KMS-11 (cell line): ENCODE measurements around the gene CNNM3.
"Not testable (repeated sequence)": the region's sequence is repeated elsewhere in the genome, so short reads cannot be mapped to it uniquely, and the experiment has no call there.

Experiments
- H2AFZ ChIP-seq: fragments of 200-600 bp; sonication (generic); 2 replicates; pipeline ENCODE4 v1.6.1; 2016; ENCODE audit warnings: antibody characterized with exemption, mixed run types, low read depth
- H3K27ac ChIP-seq: fragments of 200-600 bp; sonication (generic); 2 replicates; pipeline ENCODE4 v1.6.1; 2016; ENCODE audit warnings: mild to moderate bottlenecking, mixed run types
- H3K27me3 ChIP-seq: fragments of 200-600 bp; sonication (generic); 2 replicates; pipeline ENCODE4 v1.6.1; 2017; ENCODE audit warnings: mild to moderate bottlenecking, low read depth, mixed run types, moderate library complexity; ENCODE audit not compliant: insufficient read depth
- H3K36me3 ChIP-seq: fragments of 200-600 bp; sonication (generic); 2 replicates; pipeline ENCODE4 v1.6.1; 2017; ENCODE audit warnings: mild to moderate bottlenecking, mixed run types; ENCODE audit not compliant: insufficient read depth
- H3K4me1 ChIP-seq: fragments of 200-600 bp; sonication (generic); 2 replicates; pipeline ENCODE4 v1.6.1; 2016; ENCODE audit warnings: mild to moderate bottlenecking, low read depth, mixed run types; ENCODE audit not compliant: poor library complexity, severe bottlenecking
- H3K4me2 ChIP-seq: fragments of 200-600 bp; sonication (generic); 2 replicates; pipeline ENCODE4 v1.7.0; 2016; ENCODE audit warnings: mild to moderate bottlenecking, mixed run types
- H3K4me3 ChIP-seq: fragments of 200-600 bp; sonication (generic); IDR thresholded peaks from 2 replicates; pipeline ENCODE4 v1.6.1; 2017; ENCODE audit warnings: low read depth, low read length, mixed read lengths; ENCODE audit not compliant: insufficient read depth
- H3K79me2 ChIP-seq: fragments of 200-600 bp; sonication (generic); 2 replicates; pipeline ENCODE4 v1.6.1; 2016; ENCODE audit warnings: low read depth, mixed run types; ENCODE audit not compliant: insufficient read depth
- H3K9ac ChIP-seq: fragments of 200-600 bp; sonication (generic); 2 replicates; pipeline ENCODE4 v1.6.1; 2016; ENCODE audit warnings: mild to moderate bottlenecking, mixed run types
- H4K20me1 ChIP-seq: fragments of 200-600 bp; sonication (generic); 2 replicates; pipeline ENCODE4 v1.6.1; 2016; ENCODE audit warnings: mild to moderate bottlenecking, mixed run types; ENCODE audit not compliant: insufficient read depth
- CTCF ChIP-seq: fragments of 200-600 bp; sonication (generic); conservative IDR thresholded peaks from 2 replicates; pipeline ENCODE4 v1.6.1; 2017; ENCODE audit warnings: low read depth, mild to moderate bottlenecking, antibody characterized with exemption, low read length, moderate library complexity, mixed read lengths

Gene CNNM3

DNA sequence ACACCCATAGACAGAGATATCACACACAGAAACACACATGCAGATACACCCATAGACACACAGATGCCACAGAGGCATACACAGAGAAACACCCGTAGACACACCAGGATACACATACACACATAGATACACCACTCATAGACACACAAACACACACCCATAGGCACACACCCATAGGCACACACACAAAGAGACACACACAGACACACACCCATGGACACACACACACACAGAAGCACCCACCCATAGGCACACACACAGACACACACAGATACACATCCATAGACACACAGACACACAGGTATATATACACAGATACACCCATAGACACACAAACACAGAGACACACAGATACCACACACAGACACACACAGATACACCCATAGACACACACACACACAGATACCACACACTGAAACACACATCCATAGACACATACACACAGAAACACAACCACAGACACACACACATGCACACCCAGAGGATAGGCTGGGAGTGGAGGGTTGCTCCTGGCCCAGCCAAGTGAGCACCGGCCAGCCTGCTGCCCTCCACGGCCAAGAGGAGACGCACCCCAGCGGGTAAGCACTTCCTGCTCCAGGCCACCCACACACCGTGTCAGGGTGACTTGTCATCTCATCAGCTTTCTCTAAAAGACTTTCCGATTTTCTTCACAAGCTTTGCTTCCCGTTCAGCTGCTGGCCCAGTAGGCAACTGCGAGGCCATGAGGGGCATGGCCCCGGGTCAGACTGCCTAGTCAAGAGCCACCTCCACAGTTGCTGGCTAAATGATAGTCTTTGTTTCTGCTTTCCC lies 14.1 kb upstream of the CNNM3 start:
- Histone ChIP-seq H3K4me3 (no peak overlapping the region), H3K79me2 (no peaks in the 10 kb centered on the region), H3K4me2 (no peak overlapping the region), H2AFZ (no peak overlapping the region), H3K36me3 (no peaks in the 10 kb centered on the region), H3K27me3 (no peaks in the 10 kb centered on the region), H3K9ac (no peak overlapping the region), H4K20me1 (no peaks in the 10 kb centered on the region), H3K27ac (no peak overlapping the region), H3K4me1 (no peaks in the 10 kb centered on the region)
- TF ChIP-seq CTCF = no peak

DNA sequence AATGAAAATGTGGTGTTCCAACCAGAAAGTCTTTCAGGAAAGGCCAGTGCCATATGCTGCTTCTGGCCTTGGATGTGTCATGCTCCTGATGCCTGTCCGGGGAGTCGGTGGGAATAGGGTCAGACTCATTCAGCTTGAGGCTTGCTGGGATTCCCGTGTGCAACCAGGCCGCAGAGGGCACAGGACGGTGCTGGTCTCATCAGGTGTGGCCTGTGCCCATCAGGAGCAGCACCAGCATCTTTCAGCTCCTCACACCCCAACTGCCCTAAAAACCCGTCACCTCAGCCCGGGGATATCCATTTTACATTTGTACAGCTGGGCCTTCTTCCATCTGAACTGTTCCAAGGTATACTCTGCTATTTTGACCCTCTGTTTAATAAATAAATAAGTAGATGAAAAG lies 13.3 kb upstream of the CNNM3 start:
- Histone ChIP-seq H3K79me2 (no peaks in the 10 kb centered on the region), H3K4me3 (no peak overlapping the region), H3K9ac (no peak overlapping the region), H3K36me3 (no peaks in the 10 kb centered on the region), H4K20me1 (no peaks in the 10 kb centered on the region), H3K4me2 (no peak overlapping the region), H3K27ac (no peak overlapping the region), H3K4me1 (no peaks in the 10 kb centered on the region), H2AFZ (no peak overlapping the region), H3K27me3 (no peaks in the 10 kb centered on the region)
- no peak for TF ChIP-seq CTCF

DNA sequence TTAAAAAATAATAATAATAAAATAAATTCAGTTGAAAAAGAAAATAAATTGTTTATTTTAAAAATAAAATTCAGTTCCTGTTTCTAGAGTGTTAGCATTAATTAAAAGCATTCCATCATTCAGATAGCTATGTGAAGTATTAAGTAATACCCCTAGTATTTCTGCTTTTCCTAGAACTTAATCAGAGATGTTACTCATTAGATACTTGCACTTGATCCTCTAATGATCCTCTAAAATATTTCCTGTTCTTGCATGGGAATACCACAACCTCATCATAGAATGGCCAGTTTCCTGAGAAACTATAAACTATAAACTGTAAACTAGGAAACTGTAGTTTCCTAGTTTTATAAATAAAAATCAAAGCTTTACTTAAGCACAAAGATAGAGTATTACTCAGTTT lies 11.1 kb upstream of the CNNM3 start:
- Histone ChIP-seq H3K36me3 (no peaks in the 10 kb centered on the region), H2AFZ (no peak overlapping the region), H3K9ac (no peak overlapping the region), H3K27me3 (no peaks in the 10 kb centered on the region), H3K27ac (no peak overlapping the region), H3K4me1 (no peaks in the 10 kb centered on the region), H3K4me3 (no peak overlapping the region), H3K4me2 (no peak overlapping the region), H4K20me1 (no peaks in the 10 kb centered on the region), H3K79me2 (no peaks in the 10 kb centered on the region)
- no peak for TF ChIP-seq CTCF

DNA sequence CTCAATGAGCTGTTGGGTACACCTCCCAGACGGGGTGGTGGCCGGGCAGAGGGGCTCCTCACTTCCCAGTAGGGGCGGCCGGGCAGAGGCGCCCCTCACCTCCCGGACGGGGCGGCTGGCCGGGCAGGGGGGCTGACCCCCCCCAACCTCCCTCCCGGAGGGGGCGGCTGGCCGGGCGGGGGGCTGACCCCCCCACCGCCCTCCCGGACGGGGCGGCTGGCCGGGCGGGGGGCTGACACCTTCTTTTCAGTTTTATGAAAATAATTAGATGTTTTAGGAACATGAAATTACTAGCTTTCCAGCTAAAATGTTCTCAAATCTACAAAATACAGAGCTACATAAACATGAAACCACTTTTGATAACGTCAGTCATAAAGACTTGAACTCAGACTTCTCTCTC lies 10.1 kb upstream of the CNNM3 start:
- not testable (repeated sequence) for H3K4me1 ChIP-seq, H2AFZ ChIP-seq, H3K27ac ChIP-seq, H3K4me3 ChIP-seq, H4K20me1 ChIP-seq, H3K79me2 ChIP-seq, H3K4me2 ChIP-seq, H3K9ac ChIP-seq, H3K36me3 ChIP-seq, H3K27me3 ChIP-seq

- no peaks in the 10 kb centered on the region for H3K27me3 ChIP-seq
- H3K9ac ChIP-seq = no peak overlapping the region
- H3K79me2 ChIP-seq = no peaks in the 10 kb centered on the region
- no peak for TF ChIP-seq CTCF
- H3K4me2 ChIP-seq = no peak overlapping the region
- H4K20me1 ChIP-seq = no peaks in the 10 kb centered on the region
- no peak overlapping the region for H3K4me3 ChIP-seq
- no peak overlapping the region for H2AFZ ChIP-seq
- H3K27ac ChIP-seq = no peak overlapping the region
- no peaks in the 10 kb centered on the region for H3K4me1 ChIP-seq
- no peaks in the 10 kb centered on the region for H3K36me3 ChIP-seq
Observed at GRCh38 chr2:96806468-96807126, 9.5 kb upstream of the CNNM3 start.
